Osteoblast (primary cell): ENCODE measurements around the gene SLBP. TPM values are rescaled to one million over a fixed set of nuclear protein-coding genes. Genes with fewer than 3 reads are reported as not detected.

Experiments used
- DNase-seq: peaks from one replicate; pipeline ENCODE4 v3.0.0; 2011; ENCODE audit warnings: low spot score, mixed read lengths; ENCODE audit not compliant: insufficient read length; ENCODE audit errors: missing footprints
- H2AFZ ChIP-seq: 2 replicates; pipeline ENCODE4 v1.6.0; 2011; ENCODE audit warnings: mild to moderate bottlenecking, low read length
- H3K27ac ChIP-seq: 2 replicates; pipeline ENCODE4 v1.5.1; 2011; ENCODE audit warnings: mild to moderate bottlenecking, low read depth, low read length, moderate library complexity
- H3K27me3 ChIP-seq: 2 replicates; pipeline ENCODE4 v1.6.0; 2012; ENCODE audit warnings: mild to moderate bottlenecking, control low read depth, inconsistent platforms, low read length, moderate library complexity; ENCODE audit not compliant: insufficient read depth
- H3K36me3 ChIP-seq: 2 replicates; pipeline ENCODE4 v1.5.1; 2011; ENCODE audit warnings: mild to moderate bottlenecking, low read length, control low read depth, moderate library complexity; ENCODE audit not compliant: insufficient read depth
- H3K4me1 ChIP-seq: 2 replicates; pipeline ENCODE4 v1.5.1; 2011; ENCODE audit warnings: mild to moderate bottlenecking, low read length, control low read depth, moderate library complexity; ENCODE audit not compliant: insufficient read depth
- H3K4me2 ChIP-seq: 2 replicates; pipeline ENCODE4 v1.6.0; 2011; ENCODE audit warnings: mild to moderate bottlenecking, low read length; ENCODE audit not compliant: insufficient read depth
- H3K4me3 ChIP-seq: fragments of 200-600 bp; sonication (generic); 3 replicates; pipeline ENCODE4 v1.5.1; 2012; ENCODE audit warnings: mild to moderate bottlenecking, low read length, inconsistent platforms; ENCODE audit not compliant: insufficient read depth
- H3K79me2 ChIP-seq: 2 replicates; pipeline ENCODE4 v1.6.0; 2012; ENCODE audit warnings: mild to moderate bottlenecking, low read length, control low read depth, inconsistent platforms; ENCODE audit not compliant: insufficient read depth
- H3K9me3 ChIP-seq: 2 replicates; pipeline ENCODE4 v1.5.1; 2011; ENCODE audit warnings: low read depth, low read length, control low read depth
- H4K20me1 ChIP-seq: 2 replicates; pipeline ENCODE4 v1.6.0; 2012; ENCODE audit warnings: mild to moderate bottlenecking, low read length, control low read depth; ENCODE audit not compliant: insufficient read depth
- total RNA-seq: library from RNA; depleted of rRNA; stranded (reverse); fragments of >200 nt; gene quantifications from 2 replicates; pipeline ENCODE4 v1.2.3, GENCODE V29; 2012
- TF ChIP-seq, protein P1 (sequence below): IDR thresholded peaks from 2 replicates; pipeline ENCODE4 v1.5.1; 2011; ENCODE audit warnings: mild to moderate bottlenecking, low read depth, low read length, moderate library complexity; ENCODE audit errors: extremely low read depth

Gene SLBP
- total RNA-seq, 1 donor = 55.7 TPM

DNA sequence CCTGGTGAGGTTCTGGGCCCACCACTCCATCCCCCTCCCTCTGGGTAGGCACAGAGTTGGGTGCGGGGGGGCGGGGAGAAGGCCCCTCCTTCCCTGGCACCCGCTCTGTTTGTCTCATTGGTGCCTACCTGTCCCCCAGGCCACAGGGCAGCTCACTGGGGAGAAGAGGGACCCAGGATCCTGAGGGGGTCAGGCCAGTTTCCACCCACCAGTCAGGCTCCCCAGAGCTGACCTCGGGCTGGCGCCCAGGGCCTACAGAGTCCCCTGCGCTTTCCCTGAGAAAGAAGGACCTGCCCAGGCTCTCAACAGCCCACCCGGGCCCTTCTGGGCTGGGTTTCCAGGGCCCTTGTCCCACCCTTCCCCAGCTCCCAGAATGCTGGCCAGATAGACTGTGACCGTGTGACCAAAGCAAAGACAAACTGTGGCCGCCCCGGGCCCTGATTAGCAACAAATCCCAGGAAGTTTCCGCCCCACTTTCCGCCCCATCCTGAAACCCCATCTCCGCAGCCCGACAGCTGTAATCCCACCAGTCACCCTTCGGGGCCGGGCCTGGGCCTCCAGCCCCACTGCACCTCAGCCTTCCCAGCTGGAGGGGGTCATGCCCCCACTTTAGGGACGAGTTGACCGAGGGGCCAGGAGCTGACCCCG lies 47.2 kb upstream of the SLBP start:
- Histone ChIP-seq H2AFZ (no peak overlapping the region), H3K27ac (no peak overlapping the region), H4K20me1 (no peaks in the 10 kb centered on the region), H3K9me3 (no peaks in the 10 kb centered on the region), H3K4me2 (no peak overlapping the region), H3K36me3 (no peaks in the 10 kb centered on the region), H3K79me2 (no peaks in the 10 kb centered on the region), H3K27me3 (no peaks in the 10 kb centered on the region), H3K4me3 (no peak overlapping the region), H3K4me1 (no peaks in the 10 kb centered on the region)
- DNase-seq = no peak
- TF ChIP-seq, protein P1, sequence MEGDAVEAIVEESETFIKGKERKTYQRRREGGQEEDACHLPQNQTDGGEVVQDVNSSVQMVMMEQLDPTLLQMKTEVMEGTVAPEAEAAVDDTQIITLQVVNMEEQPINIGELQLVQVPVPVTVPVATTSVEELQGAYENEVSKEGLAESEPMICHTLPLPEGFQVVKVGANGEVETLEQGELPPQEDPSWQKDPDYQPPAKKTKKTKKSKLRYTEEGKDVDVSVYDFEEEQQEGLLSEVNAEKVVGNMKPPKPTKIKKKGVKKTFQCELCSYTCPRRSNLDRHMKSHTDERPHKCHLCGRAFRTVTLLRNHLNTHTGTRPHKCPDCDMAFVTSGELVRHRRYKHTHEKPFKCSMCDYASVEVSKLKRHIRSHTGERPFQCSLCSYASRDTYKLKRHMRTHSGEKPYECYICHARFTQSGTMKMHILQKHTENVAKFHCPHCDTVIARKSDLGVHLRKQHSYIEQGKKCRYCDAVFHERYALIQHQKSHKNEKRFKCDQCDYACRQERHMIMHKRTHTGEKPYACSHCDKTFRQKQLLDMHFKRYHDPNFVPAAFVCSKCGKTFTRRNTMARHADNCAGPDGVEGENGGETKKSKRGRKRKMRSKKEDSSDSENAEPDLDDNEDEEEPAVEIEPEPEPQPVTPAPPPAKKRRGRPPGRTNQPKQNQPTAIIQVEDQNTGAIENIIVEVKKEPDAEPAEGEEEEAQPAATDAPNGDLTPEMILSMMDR = no peak

DNA sequence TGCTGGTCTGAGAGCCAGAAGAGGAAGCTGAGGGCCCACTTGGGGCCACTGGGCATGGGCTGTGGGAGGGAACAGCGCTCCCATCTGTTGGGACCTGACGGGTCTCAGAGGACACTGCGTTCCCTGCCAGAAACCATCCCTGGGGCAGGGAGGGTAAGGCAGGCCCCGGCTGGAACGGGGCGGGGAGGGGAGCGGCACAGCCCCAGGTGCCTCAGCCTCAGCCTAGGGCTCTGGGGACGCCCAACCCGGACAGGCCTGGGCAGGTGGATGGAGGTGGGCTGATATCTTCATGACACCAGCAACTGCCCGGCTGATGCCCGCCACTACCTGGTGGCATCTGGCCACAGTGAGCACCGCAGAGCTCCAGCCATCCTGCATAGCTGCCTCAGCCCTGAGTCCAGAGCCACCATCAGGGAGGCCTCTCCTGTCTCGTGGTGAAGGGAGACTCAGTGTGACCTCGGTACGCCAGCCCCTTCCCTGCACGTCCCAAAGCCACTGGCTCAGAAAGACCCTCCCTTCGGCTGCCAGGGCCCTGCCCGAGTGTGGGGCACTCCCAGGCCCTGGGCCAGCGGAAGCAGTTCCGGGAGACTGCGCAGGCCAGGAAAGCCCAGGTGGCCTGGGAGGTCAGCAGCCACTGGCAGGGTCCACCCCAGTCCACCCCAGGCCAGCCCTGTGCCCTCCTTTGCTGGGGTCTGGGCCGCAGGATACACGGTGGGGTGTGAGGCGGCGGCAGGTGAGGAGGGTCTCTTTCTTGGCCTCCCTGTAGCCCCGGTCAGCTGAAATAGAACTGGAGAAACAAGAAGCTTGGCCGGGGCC lies 46.4 kb upstream of the SLBP start:
- no peaks in the 10 kb centered on the region for H3K36me3 ChIP-seq
- H3K79me2 ChIP-seq = no peaks in the 10 kb centered on the region

DNA sequence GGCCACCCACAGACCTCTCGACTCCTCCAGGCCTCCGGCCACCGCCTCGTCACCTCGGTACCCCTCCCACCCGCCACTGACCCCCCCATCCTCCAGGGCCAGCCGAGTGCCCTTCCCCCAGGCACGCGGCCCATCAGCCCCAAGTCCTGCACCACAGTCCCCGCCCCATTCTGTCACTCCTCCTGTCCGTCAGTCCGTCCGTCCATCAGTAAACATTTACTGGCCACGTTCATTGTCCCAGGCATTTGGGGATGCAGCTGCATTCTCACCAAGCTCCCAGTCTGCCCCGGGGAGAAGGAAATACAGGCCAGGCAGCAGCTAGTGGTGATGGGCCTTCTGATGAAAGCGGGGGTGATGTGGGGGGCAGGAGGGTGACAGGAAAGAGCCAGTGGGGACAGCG lies 45.7 kb upstream of the SLBP start:
- H3K9me3 ChIP-seq = no peaks in the 10 kb centered on the region
- no peaks in the 10 kb centered on the region for H4K20me1 ChIP-seq
- no peak overlapping the region for H2AFZ ChIP-seq
- no peaks in the 10 kb centered on the region for H3K27me3 ChIP-seq
- TF ChIP-seq, protein P1 = no peak
- no peaks in the 10 kb centered on the region for H3K36me3 ChIP-seq
- no peak overlapping the region for H3K27ac ChIP-seq
- H3K4me1 ChIP-seq = no peaks in the 10 kb centered on the region
- H3K4me2 ChIP-seq = no peak overlapping the region
- no peak overlapping the region for H3K4me3 ChIP-seq
- H3K79me2 ChIP-seq = no peaks in the 10 kb centered on the region
- DNase-seq = no peak

More for the DNA sequence above, 46.4 kb upstream of the SLBP start:
- H3K4me3 ChIP-seq = no peak overlapping the region
- DNase-seq = no peak
- H2AFZ ChIP-seq = no peak overlapping the region
- no peaks in the 10 kb centered on the region for H3K9me3 ChIP-seq
- H3K27ac ChIP-seq = no peak overlapping the region
- TF ChIP-seq, protein P1 = no peak
- H3K4me2 ChIP-seq = no peak overlapping the region
- H3K27me3 ChIP-seq = no peaks in the 10 kb centered on the region
- H4K20me1 ChIP-seq = no peaks in the 10 kb centered on the region
- no peaks in the 10 kb centered on the region for H3K4me1 ChIP-seq
